BLaER1 treated with 17β-estradiol and CSF1 and Interleukin-3, amounts not matched to agents 10 nM and 100 nM (cell line): ENCODE measurements around the gene CCND1.
A peak's percentile ranks its signal among the peaks of the same experiment; 100 is the strongest.

Source experiments
- H3K27ac ChIP-seq, 11 experiments: shearing (Covaris generic); formaldehyde crosslinking; 2 replicates each; pipeline ENCODE4 v1.8.1; 2022
- H3K27me3 ChIP-seq, 11 experiments: shearing (Covaris generic); formaldehyde crosslinking; 2 replicates each; pipeline ENCODE4 v1.8.1; 2022
- H3K36me3 ChIP-seq, 11 experiments: shearing (Covaris generic); formaldehyde crosslinking; 2 replicates each; pipeline ENCODE4 v1.8.1; 2022
- H3K4me1 ChIP-seq, 10 experiments: shearing (Covaris generic); formaldehyde crosslinking; 2 replicates each; pipeline ENCODE4 v1.8.1; 2022
- H3K4me2 ChIP-seq, 11 experiments: shearing (Covaris generic); formaldehyde crosslinking; 2 replicates each; pipeline ENCODE4 v1.8.1; 2022
- H3K4me3 ChIP-seq, 10 experiments: shearing (Covaris generic); formaldehyde crosslinking; 2 replicates each; pipeline ENCODE4 v1.8.1; 2022
- H3K9ac ChIP-seq, 11 experiments: shearing (Covaris generic); formaldehyde crosslinking; 2 replicates each; pipeline ENCODE4 v1.8.1; 2022
- H3K9me3 ChIP-seq, 11 experiments: shearing (Covaris generic); formaldehyde crosslinking; replicated peaks in 1 of 11; 2 replicates each; pipeline ENCODE4 v1.8.1; 2022
- H4K20me1 ChIP-seq, 11 experiments: shearing (Covaris generic); formaldehyde crosslinking; 2 replicates each; pipeline ENCODE4 v1.8.1; 2022
- Cebpa-rat ChIP-seq, 11 experiments: shearing (Covaris generic); IDR thresholded peaks; 2 replicates each; pipeline ENCODE4 v1.8.1; 2022

The CCND1 gene

GRCh38 chr11:69641681-69642548 is 959 bp downstream of the CCND1 start:
- Histone ChIP-seq H3K9me3 (no peaks in the 10 kb centered on the region), H3K27ac (peak overlapping the region in 10 of 11 experiments; percentile 36 to 73 (median 54); a peak in 14 of 22 replicates), H3K4me3 (peak overlapping the region; percentile 61 to 82 (median 68)), H3K9ac (peak overlapping the region; percentile 64 to 81 (median 74)), H4K20me1 (peaks cover 0 to 73% (median 50%) of the 10 kb centered on the region in 11 experiments; a peak in 17 of 22 replicates), H3K27me3 (peaks cover 63 to 93% (median 72%) of the 10 kb centered on the region in 11 experiments), H3K4me2 (peak overlapping the region; percentile 89 to 98 (median 94)), H3K4me1 (peaks cover 34 to 48% (median 42%) of the 10 kb centered on the region in 10 experiments), H3K36me3 (no peaks in the 10 kb centered on the region)
- TF ChIP-seq Cebpa-rat (IDR thresholded peaks at IDR 0.05) = no peak

- peak overlapping the region; percentile 64 to 81 (median 74) for H3K9ac ChIP-seq
- H4K20me1 ChIP-seq = peaks cover 0 to 73% (median 44%) of the 10 kb centered on the region in 11 experiments; a peak in 17 of 22 replicates
- H3K4me1 ChIP-seq = peaks cover 31 to 48% (median 41%) of the 10 kb centered on the region in 10 experiments
- peak overlapping the region; percentile 61 to 82 (median 68) for H3K4me3 ChIP-seq
- no peaks in the 10 kb centered on the region for H3K36me3 ChIP-seq
- H3K27me3 ChIP-seq = peaks cover 57 to 87% (median 65%) of the 10 kb centered on the region in 11 experiments
- TF ChIP-seq Cebpa-rat (IDR thresholded peaks at IDR 0.05) = no peak
- H3K4me2 ChIP-seq = peak overlapping the region; percentile 89 to 98 (median 94)
- H3K27ac ChIP-seq = peak overlapping the region in 10 of 11 experiments; percentile 36 to 73 (median 54); a peak in 14 of 22 replicates
- H3K9me3 ChIP-seq = no peaks in the 10 kb centered on the region
These were observed 1.6 kb downstream of the CCND1 start for GRCh38 chr11:69642549-69642912.

- Histone ChIP-seq H3K4me2 (peak overlapping the region; percentile 89 to 98 (median 94)), H4K20me1 (peaks cover 0 to 71% (median 39%) of the 10 kb centered on the region in 11 experiments; a peak in 17 of 22 replicates), H3K27me3 (peaks cover 52 to 81% (median 60%) of the 10 kb centered on the region in 11 experiments), H3K36me3 (no peaks in the 10 kb centered on the region), H3K27ac (no peak overlapping the region; a peak in 2 of 22 replicates), H3K4me1 (peaks cover 30 to 48% (median 41%) of the 10 kb centered on the region in 10 experiments), H3K4me3 (peak overlapping the region; percentile 61 to 82 (median 68)), H3K9me3 (no peaks in the 10 kb centered on the region), H3K9ac (peak overlapping the region; percentile 64 to 81 (median 74); a peak in 20 of 22 replicates)
- no peak for TF ChIP-seq Cebpa-rat (IDR thresholded peaks at IDR 0.05)
These were observed 2.1 kb downstream of the CCND1 start for GRCh38 chr11:69642913-69643632.

GRCh38 chr11:69643646-69644045 is 2.7 kb downstream of the CCND1 start:
- peak overlapping the region; percentile 89 to 98 (median 94); a peak in 18 of 22 replicates for H3K4me2 ChIP-seq
- peaks cover 26 to 48% (median 41%) of the 10 kb centered on the region in 10 experiments for H3K4me1 ChIP-seq
- TF ChIP-seq Cebpa-rat (IDR thresholded peaks at IDR 0.05) = no peak
- no peak overlapping the region for H3K9ac ChIP-seq
- no peak overlapping the region; a peak in 1 of 20 replicates for H3K4me3 ChIP-seq
- no peak overlapping the region for H3K27ac ChIP-seq
- H3K27me3 ChIP-seq = peaks cover 46 to 76% (median 54%) of the 10 kb centered on the region in 11 experiments
- H3K9me3 ChIP-seq = no peaks in the 10 kb centered on the region
- H3K36me3 ChIP-seq = no peaks in the 10 kb centered on the region
- H4K20me1 ChIP-seq = peaks cover 0 to 71% (median 33%) of the 10 kb centered on the region in 11 experiments; a peak in 17 of 22 replicates

- no peak overlapping the region for H3K9ac ChIP-seq
- H3K9me3 ChIP-seq = no peaks in the 10 kb centered on the region
- no peak overlapping the region for H3K4me3 ChIP-seq
- H3K4me2 ChIP-seq = peak overlapping the region in 1 of 11 experiments; percentile 2; a peak in 1 of 22 replicates
- no peak for TF ChIP-seq Cebpa-rat (IDR thresholded peaks at IDR 0.05)
- peaks cover 0 to 72% (median 28%) of the 10 kb centered on the region in 11 experiments; a peak in 16 of 22 replicates for H4K20me1 ChIP-seq
- peaks cover 39 to 69% (median 48%) of the 10 kb centered on the region in 11 experiments for H3K27me3 ChIP-seq
- peaks cover 20 to 44% (median 38%) of the 10 kb centered on the region in 10 experiments for H3K4me1 ChIP-seq
- no peaks in the 10 kb centered on the region for H3K36me3 ChIP-seq
- no peak overlapping the region for H3K27ac ChIP-seq
These were observed 3.4 kb downstream of the CCND1 start for GRCh38 chr11:69644071-69644961.

- H3K4me1 ChIP-seq = peaks cover 17 to 49% (median 39%) of the 10 kb centered on the region in 10 experiments
- peaks cover 0 to 76% (median 24%) of the 10 kb centered on the region in 11 experiments; a peak in 16 of 22 replicates for H4K20me1 ChIP-seq
- H3K4me2 ChIP-seq = peak overlapping the region in 1 of 11 experiments; percentile 2; a peak in 1 of 22 replicates
- no peak overlapping the region for H3K9ac ChIP-seq
- peaks cover 31 to 61% (median 39%) of the 10 kb centered on the region in 11 experiments for H3K27me3 ChIP-seq
- no peak for TF ChIP-seq Cebpa-rat (IDR thresholded peaks at IDR 0.05)
- H3K27ac ChIP-seq = no peak overlapping the region
- H3K9me3 ChIP-seq = no peaks in the 10 kb centered on the region
- no peaks in the 10 kb centered on the region for H3K36me3 ChIP-seq
- H3K4me3 ChIP-seq = no peak overlapping the region
These were observed 4.2 kb downstream of the CCND1 start for GRCh38 chr11:69644962-69645675.

GRCh38 chr11:69645801-69646492 is 5.0 kb downstream of the CCND1 start:
- Histone ChIP-seq H3K27ac (no peak overlapping the region), H3K36me3 (no peaks in the 10 kb centered on the region)

More at GRCh38 chr11:69645801-69646492, 5.0 kb downstream of the CCND1 start:
- Histone ChIP-seq H3K4me2 (no peak overlapping the region), H3K9me3 (no peaks in the 10 kb centered on the region), H4K20me1 (peaks cover 0 to 69% (median 18%) of the 10 kb centered on the region in 11 experiments; a peak in 16 of 22 replicates), H3K9ac (no peak overlapping the region), H3K27me3 (peaks cover 23 to 53% (median 31%) of the 10 kb centered on the region in 11 experiments), H3K4me1 (peaks cover 11 to 45% (median 34%) of the 10 kb centered on the region in 10 experiments), H3K4me3 (no peak overlapping the region)
- TF ChIP-seq Cebpa-rat (IDR thresholded peaks at IDR 0.05) = no peak
